NCI-H774 (cell line): ENCODE measurements around the gene HECTD1.
"Not testable (repeated sequence)": the region's sequence is repeated elsewhere in the genome, so short reads cannot be mapped to it uniquely, and the experiment has no call there.

Experiments used
- DNase-seq: peaks from one replicate; lab custom pipeline; 2025; lab: John Stamatoyannopoulos, UW

Gene HECTD1

DNA sequence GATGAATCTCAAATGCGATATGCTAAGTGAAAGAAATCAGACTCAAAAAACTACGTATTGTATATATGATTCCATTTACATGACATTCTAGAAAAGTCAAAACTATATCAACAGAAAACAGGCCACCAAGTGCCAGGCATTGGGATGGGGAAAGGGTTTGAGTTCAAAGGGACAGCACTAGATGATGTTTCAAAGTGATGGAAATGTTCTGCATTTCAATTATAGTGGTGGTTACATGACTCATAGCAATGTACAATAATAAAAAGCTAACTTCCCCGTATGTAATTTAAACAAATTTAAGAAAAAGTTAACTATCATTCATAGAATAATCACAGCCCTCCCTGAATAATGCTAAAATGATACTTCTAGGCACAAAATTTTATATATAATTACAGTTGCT lies 13.5 kb downstream of the HECTD1 start:
- no peak for DNase-seq

DNA sequence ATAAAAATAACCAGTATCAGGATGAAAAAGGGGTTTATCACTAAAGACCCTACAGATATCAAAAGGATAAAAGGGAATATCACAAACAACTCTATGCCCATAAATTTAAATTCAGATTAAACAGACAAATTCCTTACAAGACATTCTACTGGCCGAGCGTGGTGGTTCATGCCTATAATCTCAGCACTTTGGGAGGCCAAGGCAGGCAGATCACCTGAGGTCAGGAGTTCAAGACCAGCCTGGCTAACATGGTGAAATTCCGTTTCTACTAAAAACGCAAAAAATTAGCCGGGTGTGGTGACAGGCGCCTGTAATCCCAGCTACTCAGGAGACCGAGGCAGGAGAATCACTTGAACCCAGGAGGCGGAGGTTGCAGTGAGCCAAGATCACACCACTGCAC lies 15.0 kb downstream of the HECTD1 start:
- DNase-seq, result not testable (repeated sequence)

DNA sequence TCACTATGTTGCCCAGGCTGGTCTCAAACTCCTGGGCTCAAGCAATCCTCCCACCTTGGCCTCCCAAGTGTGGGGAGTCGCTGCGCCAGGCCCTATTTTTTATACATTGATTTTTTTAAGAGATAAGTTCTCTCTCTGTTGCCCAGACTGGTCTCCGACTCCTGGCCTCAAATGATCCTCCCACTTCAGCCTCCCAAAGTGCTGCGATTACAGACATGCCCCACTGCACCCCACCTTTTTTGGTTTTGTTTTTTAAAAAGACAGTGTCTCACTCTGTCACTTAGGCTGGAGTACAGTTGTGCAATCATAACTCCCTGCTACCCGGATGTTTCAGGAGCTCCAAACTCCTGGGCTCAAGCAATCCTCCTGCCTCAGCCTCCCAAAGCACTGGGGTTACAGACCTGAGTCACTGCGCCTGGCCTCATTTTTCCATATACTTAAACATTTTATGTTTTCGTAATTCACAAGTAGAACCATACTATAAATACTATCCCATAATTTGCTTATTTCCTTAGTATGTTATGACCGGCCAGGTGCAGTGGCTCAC lies 16.8 kb downstream of the HECTD1 start:
- DNase-seq, result no peak

GRCh38 chr14:31190219-31190603 lies 17.4 kb downstream of the HECTD1 start:
- no peak for DNase-seq

DNA sequence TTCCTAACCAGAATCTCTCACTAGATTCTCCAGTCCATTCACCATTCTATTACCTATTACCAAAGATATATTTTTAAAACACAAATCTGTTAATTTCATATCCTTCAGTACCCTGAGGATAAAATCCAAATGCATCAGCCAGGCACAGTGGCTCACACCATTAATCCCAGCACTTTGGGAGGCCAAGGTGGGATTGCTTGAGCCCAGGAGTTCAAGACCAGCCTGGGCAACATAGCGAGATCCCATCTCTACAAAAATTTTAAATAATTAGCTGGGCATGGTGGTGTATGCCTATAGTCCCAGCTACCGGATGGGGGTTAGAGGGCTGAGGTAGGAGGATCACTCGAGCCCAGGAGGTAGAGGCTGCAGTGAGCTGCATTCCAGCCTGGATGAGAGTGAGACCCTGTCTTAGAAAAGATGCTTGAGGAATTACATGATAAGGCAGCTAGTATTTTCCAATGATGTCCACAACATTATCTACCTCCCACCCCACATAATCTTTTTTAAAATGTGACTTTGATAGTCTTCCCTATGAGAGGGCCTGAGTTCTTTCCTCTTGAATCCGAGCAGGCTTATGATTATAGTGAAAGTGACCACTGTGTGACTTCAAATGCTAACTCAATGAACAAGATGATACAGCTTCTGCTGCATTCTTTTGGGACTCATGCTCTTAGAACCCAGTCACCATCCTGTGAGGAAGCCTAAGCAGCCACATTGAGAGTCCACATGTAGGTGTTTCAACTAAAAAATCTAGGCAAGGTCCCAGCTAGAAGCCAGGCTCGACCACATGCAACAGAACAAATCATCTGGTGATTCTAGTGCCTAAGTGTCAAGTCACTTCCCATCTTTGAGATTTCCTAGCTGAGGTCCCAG lies 18.0 kb downstream of the HECTD1 start:
- DNase-seq, result no peak

GRCh38 chr14:31188744-31189143 lies 18.8 kb downstream of the HECTD1 start:
- no peak for DNase-seq

DNA sequence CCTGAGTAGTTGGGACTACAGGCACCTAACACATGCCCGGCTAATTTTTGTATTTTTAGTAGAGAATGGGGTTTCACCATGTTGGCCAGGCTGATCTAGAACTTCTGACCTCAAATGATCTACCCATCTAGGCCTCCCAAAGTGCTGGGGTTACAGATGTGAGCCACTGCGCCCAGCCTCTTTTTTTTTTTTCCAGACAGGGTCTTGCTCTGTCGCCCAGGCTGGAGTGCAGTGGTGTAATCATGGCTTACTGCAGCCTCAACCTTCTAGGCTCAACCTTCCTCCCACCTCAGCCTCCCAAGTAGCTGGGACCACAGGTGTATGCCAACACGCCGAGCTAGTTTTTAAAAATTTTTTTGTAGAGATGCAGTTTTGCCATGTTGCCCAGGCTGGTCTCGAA lies 25.6 kb downstream of the HECTD1 start:
- not testable (repeated sequence) for DNase-seq

DNA sequence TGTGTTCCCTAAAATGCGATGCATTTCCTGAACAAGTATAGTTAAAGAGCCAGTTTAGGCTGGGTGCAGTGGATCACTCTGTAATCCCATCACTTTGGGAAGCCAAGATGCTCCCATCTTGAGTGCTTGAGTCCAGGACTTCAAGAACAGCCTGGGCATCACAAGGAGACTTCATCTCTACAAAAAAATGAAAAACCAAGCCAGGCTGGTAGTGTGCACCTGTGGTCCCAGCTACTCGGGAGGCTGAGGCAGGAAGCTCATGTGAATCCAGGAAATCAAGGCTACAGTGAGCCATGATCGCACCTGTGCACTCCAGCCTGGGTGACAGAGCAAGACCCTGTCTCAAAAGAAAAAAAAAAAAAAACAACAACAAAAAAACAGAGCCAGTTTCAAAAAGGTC lies 26.3 kb downstream of the HECTD1 start:
- no peak for DNase-seq

GRCh38 chr14:31180299-31181051 lies 27.1 kb downstream of the HECTD1 start:
- no peak for DNase-seq

DNA sequence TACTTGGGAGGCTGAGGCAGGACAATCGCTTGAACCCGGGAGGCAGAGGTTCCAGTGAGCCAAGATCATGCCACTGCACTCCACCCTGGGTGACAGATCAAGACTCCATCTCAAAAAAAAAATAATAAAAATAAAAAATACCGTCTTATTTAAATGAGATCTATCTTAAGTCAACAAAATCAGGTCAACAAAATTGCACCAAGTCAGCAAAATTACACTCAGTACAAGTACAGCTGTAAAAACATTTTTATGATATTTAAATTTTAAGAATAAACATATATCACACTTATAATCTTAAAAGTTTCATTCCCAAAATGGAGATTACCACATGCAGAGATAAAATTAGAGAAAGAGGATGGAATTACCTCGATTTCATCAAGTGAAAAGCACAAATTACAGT lies 33.2 kb downstream of the HECTD1 start:
- no peak for DNase-seq

GRCh38 chr14:31173120-31173837 lies 34.3 kb downstream of the HECTD1 start:
- no peak for DNase-seq

GRCh38 chr14:31172084-31172483 lies 35.5 kb downstream of the HECTD1 start:
- DNase-seq, result no peak

GRCh38 chr14:31170411-31170810 lies 37.2 kb downstream of the HECTD1 start:
- DNase-seq, result no peak

DNA sequence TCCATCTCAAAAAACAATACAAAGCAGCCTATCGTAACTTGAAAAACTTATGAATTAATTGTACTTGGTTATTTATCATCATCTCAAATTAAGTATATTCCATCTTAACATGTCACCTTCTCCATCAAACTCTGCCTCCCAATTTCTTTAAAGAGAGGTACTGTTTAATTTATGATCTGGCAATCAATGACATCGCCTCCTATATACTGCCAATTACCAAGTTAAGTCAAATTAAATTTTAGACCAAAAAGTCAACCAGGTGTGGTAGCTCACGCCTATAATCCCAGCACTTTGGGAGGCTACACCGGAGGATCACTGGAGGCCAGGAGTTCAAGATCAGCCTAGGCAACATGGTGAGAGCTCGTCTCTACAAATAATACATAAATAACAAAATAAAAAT lies 37.7 kb downstream of the HECTD1 start:
- no peak for DNase-seq

DNA sequence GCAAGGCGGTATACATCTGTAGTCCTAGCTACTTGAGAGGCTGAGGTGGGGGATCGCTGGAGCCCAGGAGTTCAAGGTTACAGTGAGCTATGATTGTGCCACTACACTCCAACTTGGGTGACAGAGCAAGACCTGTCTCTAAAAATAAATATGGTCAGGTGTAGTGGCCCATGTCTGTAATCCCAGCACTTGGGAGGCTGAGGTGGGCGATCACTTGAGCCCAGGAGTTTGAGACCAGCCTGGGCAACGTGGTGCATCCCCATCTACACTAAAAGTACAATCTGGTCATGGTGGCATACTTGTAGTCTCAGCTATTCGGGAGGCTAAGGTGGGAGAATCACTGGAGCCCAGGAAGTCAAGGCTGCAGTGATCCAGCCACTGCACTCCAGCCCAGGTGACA lies 40.6 kb downstream of the HECTD1 start:
- no peak for DNase-seq

GRCh38 chr14:31166271-31166561 lies 41.4 kb downstream of the HECTD1 start:
- no peak for DNase-seq

DNA sequence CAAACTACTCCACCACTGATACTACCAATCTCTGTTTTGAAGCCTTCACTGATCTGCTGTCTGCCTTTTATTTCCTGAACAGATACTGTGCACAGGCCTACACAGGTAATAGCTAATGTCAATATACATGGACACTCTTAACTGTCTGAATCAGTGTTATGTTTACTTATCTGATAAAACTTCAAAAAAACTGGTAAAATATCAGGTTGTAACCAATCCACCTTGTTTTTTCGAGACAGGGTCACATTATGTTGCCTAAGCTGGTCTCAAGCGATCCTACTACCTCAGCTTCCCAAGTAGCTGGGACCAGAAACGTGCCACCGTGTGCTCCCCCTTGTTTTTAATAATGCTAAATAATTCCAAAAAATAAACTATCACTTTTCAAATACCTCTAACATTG lies 43.5 kb downstream of the HECTD1 start:
- DNase-seq, result no peak

DNA sequence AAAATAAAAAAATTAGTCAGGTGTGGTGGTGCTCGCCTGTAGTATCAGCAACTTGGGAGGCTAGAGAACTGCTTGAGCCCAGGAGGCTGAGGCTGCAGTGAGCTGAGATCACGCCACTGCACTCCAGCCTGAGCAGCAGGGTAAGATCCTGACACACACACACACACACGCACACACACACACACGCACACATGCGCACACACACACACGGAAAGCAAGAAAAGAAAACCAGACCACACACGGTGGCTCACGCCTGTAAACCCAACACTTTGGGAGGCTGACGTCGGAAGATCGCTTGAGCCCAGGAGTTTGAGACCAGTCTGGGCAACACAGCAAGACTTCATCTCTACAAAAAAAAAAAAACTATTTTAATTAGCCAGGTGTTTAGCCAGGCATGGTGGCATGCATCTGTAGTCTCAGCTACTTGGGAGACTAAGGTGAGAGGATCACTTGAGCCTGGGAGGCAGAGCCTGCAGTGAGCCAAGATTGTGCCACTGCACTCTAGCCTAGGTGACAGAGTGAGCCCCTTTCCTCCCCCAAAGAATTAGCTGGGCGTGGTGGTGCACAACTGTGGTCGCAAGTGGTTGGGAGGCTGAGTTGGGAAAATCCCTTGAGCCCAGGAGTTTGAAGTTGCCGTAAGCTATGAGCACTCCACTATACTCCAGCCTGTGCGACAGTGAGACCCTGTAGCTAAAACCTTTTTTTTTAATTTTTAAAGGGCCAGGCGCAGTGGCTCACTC lies 44.5 kb downstream of the HECTD1 start:
- no peak for DNase-seq

DNA sequence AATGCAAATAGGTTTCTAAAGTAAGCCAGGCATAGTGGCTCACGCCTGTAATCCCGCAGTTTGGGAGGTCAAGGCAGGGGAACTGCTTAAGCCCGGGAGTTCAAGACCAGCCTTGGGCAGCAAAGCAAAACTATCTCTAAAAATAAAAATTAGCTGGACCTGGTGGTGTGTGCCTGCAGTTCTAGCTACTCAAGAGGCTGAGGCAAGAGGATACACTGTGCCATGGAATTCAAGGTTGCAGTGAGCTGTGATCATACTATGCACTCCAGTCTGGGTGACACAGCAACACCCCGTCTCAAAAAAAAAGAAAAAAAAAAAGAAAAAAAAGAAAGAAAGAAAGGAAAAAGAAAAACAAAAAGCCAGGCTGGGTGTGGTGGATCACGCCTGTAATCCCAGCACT lies 46.3 kb downstream of the HECTD1 start:
- DNase-seq, result no peak

GRCh38 chr14:31159682-31160296 lies 47.8 kb downstream of the HECTD1 start:
- DNase-seq, result no peak

- DNase-seq, result no peak
Observed at GRCh38 chr14:31154956-31155355, 52.6 kb downstream of the HECTD1 start.
